Spleen (tissue), 11 donors: ENCODE data around the gene ZNF586. TPM values are rescaled to one million over a fixed set of nuclear protein-coding genes. Genes with fewer than 3 reads are reported as not detected.

Experiments used
- DNase-seq: peaks from one replicate; pipeline ENCODE4 v3.0.0-alpha.2; 2020
- H3K27ac ChIP-seq, 8 donors: fragments of 200-600 bp; sonication (generic) in 7 of 8; 1 replicate in 4 of 8; 2 replicates in 4 of 8; pipeline versions ENCODE4 v1.5.0 to v1.8.0; 2016 to 2021; ENCODE audit warnings: inconsistent platforms in 4 of 8, mild to moderate bottlenecking in 4 of 8, moderate library complexity in 1 of 8
- H3K27me3 ChIP-seq, 7 donors: fragments of 200-600 bp; sonication (generic) in 6 of 7; replicated peaks in 1 of 7; 1 replicate in 4 of 7; 2 replicates in 3 of 7; pipeline versions ENCODE4 v1.5.0 to v1.8.0; 2016 to 2021; ENCODE audit warnings: inconsistent platforms in 3 of 7, mild to moderate bottlenecking in 1 of 7
- H3K36me3 ChIP-seq, 6 donors: fragments of 200-600 bp; sonication (generic) in 5 of 6; 1 replicate in 4 of 6; 2 replicates in 2 of 6; pipeline versions ENCODE4 v1.5.0 to v1.8.0; 2016 to 2021; ENCODE audit warnings: inconsistent platforms in 2 of 6
- H3K4me1 ChIP-seq, 6 donors: fragments of 200-600 bp; sonication (generic) in 5 of 6; 1 replicate in 3 of 6; 2 replicates in 3 of 6; pipeline versions ENCODE4 v1.5.0 to v1.8.0; 2016 to 2021; ENCODE audit warnings: inconsistent platforms in 3 of 6
- H3K4me3 ChIP-seq, 8 donors: fragments of 200-600 bp; sonication (generic) in 7 of 8; 1 replicate in 4 of 8; 2 replicates in 4 of 8; pipeline versions ENCODE4 v1.5.0 to v1.8.0; 2016 to 2021; ENCODE audit warnings: inconsistent platforms in 4 of 8, mild to moderate bottlenecking in 4 of 8, moderate library complexity in 2 of 8
- H3K9me3 ChIP-seq, 8 donors: fragments of 200-600 bp; sonication (generic) in 7 of 8; 1 replicate in 4 of 8; 2 replicates in 4 of 8; pipeline versions ENCODE4 v1.5.0 to v1.8.0; 2016 to 2021; ENCODE audit warnings: inconsistent platforms in 4 of 8
- CTCF ChIP-seq, 11 experiments: fragments of 200-600 bp in 7 of 11; fragments of 450-650 bp in 4 of 11; sonication (generic) in 4 of 11; IDR thresholded peaks in 8 of 11; conservative IDR thresholded peaks in 3 of 11; 1 replicate in 7 of 11; 2 replicates in 4 of 11; pipeline versions ENCODE4 v1.4.0 to v1.8.0; 2016 to 2021; ENCODE audit warnings: antibody characterized with exemption in 11 of 11, inconsistent platforms in 4 of 11, mild to moderate bottlenecking in 1 of 11
- POLR2A ChIP-seq, 3 donors: fragments of 450-650 bp; IDR thresholded peaks; one replicate each; pipeline ENCODE4 v1.5.1; 2017; ENCODE audit warnings: antibody characterized with exemption in 3 of 3, mild to moderate bottlenecking in 1 of 3
- POLR2AphosphoS5 ChIP-seq, 3 donors: sonication (generic); formaldehyde crosslinking; IDR thresholded peaks; one replicate each; pipeline ENCODE4 v1.5.1; 2017; ENCODE audit warnings: antibody characterized with exemption in 3 of 3
- WGBS, 5 donors: extraction: QIAGEN DNeasy Blood & Tissue Kit in 3 of 5; methylation state at CpG; one replicate each; pipeline versions ENCODE4 v1.1.5 to v1.1.7; 2013 to 2018; 5-methylcytosine and 5-hydroxymethylcytosine counted together
- intact Hi-C: fragments of 100-400 bp; cut with DNase I; formaldehyde crosslinking; loops from one replicate; pipeline ENCODE4 v1.15.0; 2023; ENCODE audit warnings: low total_unique reads
- polyA plus RNA-seq, 3 donors: library from polyadenylated mRNA; stranded (reverse); fragments of 200-250 nt; gene quantifications; one replicate each; pipeline ENCODE4 v1.2.1, GENCODE V29; 2013
- total RNA-seq, 7 donors: library from RNA; depleted of rRNA in 3 of 7; stranded (reverse); fragments of >200 nt in 3 of 7; fragmentation: NEBNext Ultra II Directional in 4 of 7; extraction: Animal tissue kit (Norgen Biotek cat#: 25700) in 4 of 7; gene quantifications; one replicate each; pipeline versions ENCODE4 v1.1.0 to v1.2.1, GENCODE V29; 2016 to 2021
- donor health status: healthy with polysubstance abuse.
- donor health status: DM: no; HTN: no; CAD: no; lungs with moderate emphysema.
- donor health status: DM: no; HTN: no; CAD: no.
- donor health status: Bipolar disorder and iron deficiency.
- donor health status: healthy.
- donor health status: DM: no; HTN: no; CAD: no.
- donor health status: DM: yes; HTN: yes; CAD: no.

ZNF586 gene
- total and polyA plus RNA-seq, 10 donors, result 7.3 to 45.6 (median 31.8) TPM

GRCh38 chr19:57748029-57748428, 21.4 kb upstream of the ZNF586 start:
- Histone ChIP-seq H3K4me3 (peak overlapping the region in 7 of 8 donors; percentile 84 to 98 (median 90)), H3K36me3 (peaks cover 18 to 52% (median 48%) of the 10 kb centered on the region in 6 donors), H3K27ac (no peak overlapping the region), H3K9me3 (peaks cover 0 to 58% (median 52%) of the 10 kb centered on the region in 8 donors), H3K27me3 (no peaks in the 10 kb centered on the region), H3K4me1 (peaks cover 8 to 41% (median 26%) of the 10 kb centered on the region in 6 donors)
- TF ChIP-seq POLR2A (IDR thresholded peaks at IDR 0.05) (no peak), POLR2AphosphoS5 (IDR thresholded peaks at IDR 0.05) (no peak), CTCF (IDR thresholded peaks at IDR 0.05 in 8 of 11, conservative IDR thresholded peaks at IDR 0.05 in 3 of 11) (no peak)
- no peak for DNase-seq
- intact Hi-C loops, result no loop called here
- 94 to 100% (median 96%) methylated on average over 3 of the region's 3 CpGs for WGBS, 5 donors

- no peak overlapping the region for H3K4me3 ChIP-seq
- H3K27ac ChIP-seq, result no peak overlapping the region
- WGBS, 5 donors, result 96 to 98% (median 97%) methylated on average over 10 of the region's 10 CpGs
- peaks cover 3 to 100% (median 93%) of the 10 kb centered on the region in 8 donors for H3K9me3 ChIP-seq
- peaks cover 0 to 17% (median 5%) of the 10 kb centered on the region in 6 donors for H3K4me1 ChIP-seq
- H3K27me3 ChIP-seq, result no peaks in the 10 kb centered on the region
- DNase-seq, result no peak
- peaks cover 42 to 100% (median 92%) of the 10 kb centered on the region in 6 donors for H3K36me3 ChIP-seq
- TF ChIP-seq CTCF (IDR thresholded peaks at IDR 0.05 in 8 of 11, conservative IDR thresholded peaks at IDR 0.05 in 3 of 11) (no peak), POLR2AphosphoS5 (IDR thresholded peaks at IDR 0.05) (no peak), POLR2A (IDR thresholded peaks at IDR 0.05) (no peak)
- intact Hi-C loops, result no loop called here
Observed at GRCh38 chr19:57754091-57754673, 15.3 kb upstream of the ZNF586 start.

GRCh38 chr19:57755031-57755430, 14.4 kb upstream of the ZNF586 start:
- peaks cover 42 to 100% (median 90%) of the 10 kb centered on the region in 6 donors for H3K36me3 ChIP-seq
- no peaks in the 10 kb centered on the region for H3K27me3 ChIP-seq
- DNase-seq, result no peak
- peaks cover 3 to 99% (median 85%) of the 10 kb centered on the region in 8 donors for H3K9me3 ChIP-seq
- WGBS, 5 donors, result 85 to 99% (median 87%) methylated on average over 4 of the region's 4 CpGs
- H3K27ac ChIP-seq, result no peak overlapping the region
- H3K4me1 ChIP-seq, result peaks cover 0 to 10% (median under 1%) of the 10 kb centered on the region in 6 donors
- TF ChIP-seq POLR2AphosphoS5 (IDR thresholded peaks at IDR 0.05) (no peak), POLR2A (IDR thresholded peaks at IDR 0.05) (no peak), CTCF (IDR thresholded peaks at IDR 0.05 in 8 of 11, conservative IDR thresholded peaks at IDR 0.05 in 3 of 11) (no peak)
- intact Hi-C loops, result no loop called here
- no peak overlapping the region for H3K4me3 ChIP-seq

- Histone ChIP-seq H3K27me3 (no peaks in the 10 kb centered on the region), H3K9me3 (peaks cover 3 to 97% (median 61%) of the 10 kb centered on the region in 8 donors), H3K27ac (no peak overlapping the region), H3K4me3 (no peak overlapping the region), H3K36me3 (peaks cover 25 to 100% (median 76%) of the 10 kb centered on the region in 6 donors), H3K4me1 (no peaks in the 10 kb centered on the region)
- no peak for DNase-seq
- intact Hi-C loops, result no loop called here
- 96 to 99% (median 98%) methylated on average over 2 of the region's 2 CpGs for WGBS, 5 donors
- TF ChIP-seq CTCF (IDR thresholded peaks at IDR 0.05 in 8 of 11, conservative IDR thresholded peaks at IDR 0.05 in 3 of 11), result no peak
- TF ChIP-seq POLR2A (IDR thresholded peaks at IDR 0.05), result no peak
- TF ChIP-seq POLR2AphosphoS5 (IDR thresholded peaks at IDR 0.05), result no peak
Observed at GRCh38 chr19:57757941-57758340, 11.5 kb upstream of the ZNF586 start.
